OCI-M1 (cell line): ENCODE results near the gene TTLL7.
A peak's percentile ranks its signal among the peaks of the same experiment; 100 is the strongest.

Experiments
- DNase-seq: peaks from one replicate; lab custom pipeline; 2025; lab: John Stamatoyannopoulos, UW

The TTLL7 gene

GRCh38 chr1:83998498-83999315 is at the start of gene TTLL7:
TSS of gene TTLL7 (minus strand) at chr1:83999132. CDS start at chr1:83952211, 46,921 bp downstream.
- DNase-seq = peak; percentile 91

- no peak for DNase-seq
These were observed 43.5 kb upstream of the TTLL7 start for GRCh38 chr1:84042461-84042860.

- no peak for DNase-seq
These were observed 39.1 kb upstream of the TTLL7 start for GRCh38 chr1:84037758-84038611.

GRCh38 chr1:84031802-84032327 is 32.9 kb upstream of the TTLL7 start:
- no peak for DNase-seq

- DNase-seq = no peak
These were observed 28.4 kb upstream of the TTLL7 start for GRCh38 chr1:84027368-84027767.

- peak; percentile 67 for DNase-seq
These were observed 27.0 kb upstream of the TTLL7 start for GRCh38 chr1:84025966-84026365.

GRCh38 chr1:84021822-84022221 is 22.9 kb upstream of the TTLL7 start:
- no peak for DNase-seq

- DNase-seq = peak; percentile 57
These were observed 21.2 kb upstream of the TTLL7 start for GRCh38 chr1:84020151-84020550.

GRCh38 chr1:84019217-84019616 is 20.3 kb upstream of the TTLL7 start:
- no peak for DNase-seq

- no peak for DNase-seq
These were observed 14.8 kb upstream of the TTLL7 start for GRCh38 chr1:84013708-84014107.

GRCh38 chr1:84012018-84012417 is 13.1 kb upstream of the TTLL7 start:
- no peak for DNase-seq

- DNase-seq = no peak
These were observed 11.2 kb upstream of the TTLL7 start for GRCh38 chr1:84010136-84010535.

GRCh38 chr1:84008631-84009030 is 9.7 kb upstream of the TTLL7 start:
- DNase-seq = peak; percentile 45

- no peak for DNase-seq
These were observed 7.7 kb upstream of the TTLL7 start for GRCh38 chr1:84006591-84006990.

- no peak for DNase-seq
These were observed 2.6 kb upstream of the TTLL7 start for GRCh38 chr1:84001501-84001900.

GRCh38 chr1:84000954-84001495 is 2.1 kb upstream of the TTLL7 start:
- DNase-seq = peak; percentile 30

- no peak for DNase-seq
These were observed 1.4 kb upstream of the TTLL7 start for GRCh38 chr1:84000196-84000885.

GRCh38 chr1:83999316-83999819 is 436 bp upstream of the TTLL7 start:
- peak; percentile 91 for DNase-seq

GRCh38 chr1:83998205-83998497 is 781 bp downstream of the TTLL7 start:
- no peak for DNase-seq

GRCh38 chr1:83997631-83998030 is 1.3 kb downstream of the TTLL7 start:
- DNase-seq = no peak

- no peak for DNase-seq
These were observed 2.3 kb downstream of the TTLL7 start for GRCh38 chr1:83996621-83997020.

GRCh38 chr1:83996191-83996590 is 2.7 kb downstream of the TTLL7 start:
- no peak for DNase-seq
